ENCODE data around the gene ARSH. TPM values are rescaled to one million over a fixed set of nuclear protein-coding genes. Genes with fewer than 3 reads are reported as not detected.

The ARSH gene
- polyA plus RNA-seq, 1 donor from 2014 or later, result not detected

DNA sequence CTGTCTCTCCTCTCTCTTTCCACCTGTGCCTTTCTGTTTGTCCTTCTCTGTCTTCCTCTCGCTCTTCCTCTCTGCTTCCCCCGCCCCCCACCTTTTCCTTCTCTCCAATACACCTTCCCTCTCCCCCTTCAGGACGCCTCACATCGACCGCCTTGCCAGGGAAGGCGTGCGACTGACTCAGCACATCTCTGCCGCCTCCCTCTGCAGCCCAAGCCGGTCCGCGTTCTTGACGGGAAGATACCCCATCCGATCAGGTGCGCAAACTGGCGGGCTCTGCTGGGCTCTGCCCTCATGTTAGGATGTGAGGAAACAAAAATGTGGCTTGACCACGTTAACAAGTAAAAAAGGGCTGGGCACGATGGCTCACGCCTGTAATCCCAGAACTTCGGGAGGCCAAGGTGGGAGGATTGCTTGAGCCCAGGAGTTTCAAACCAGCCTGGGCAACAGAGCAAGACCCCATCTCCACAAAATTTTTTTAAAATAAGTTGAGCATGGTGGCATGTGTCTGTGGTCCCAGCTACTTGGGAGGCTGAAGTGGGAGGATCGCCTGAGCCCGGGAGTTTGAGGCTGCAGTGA, 70.2 kb downstream of the ARSH start:
- Histone ChIP-seq H3K9me3 (ENCODE audit: low read length) (no peaks in the 10 kb centered on the region), H3K9me2 (ENCODE audit: insufficient read depth, low read length) (no peaks in the 10 kb centered on the region), H4K20me1 (ENCODE audit: insufficient read depth) (no peaks in the 10 kb centered on the region), H3K36me3 (ENCODE audit: insufficient read depth, low read length) (no peaks in the 10 kb centered on the region), H2AFZ (ENCODE audit: low read depth, low read length) (no peak overlapping the region), H3K27ac (ENCODE audit: low read length) (no peak overlapping the region), H3K4me2 (ENCODE audit: low read length) (no peak overlapping the region), H3K27me3 (ENCODE audit: insufficient read depth, low read depth, low read length) (no peaks in the 10 kb centered on the region), H3F3A (ENCODE audit: insufficient read depth, low read length, poor library complexity, severe bottlenecking) (no peaks in the 10 kb centered on the region), H3K9ac (ENCODE audit: low read length) (no peak overlapping the region), H3K4me3 (ENCODE audit: low read length) (no peak overlapping the region), H3K79me2 (replicated peaks; ENCODE audit: insufficient read depth, low read length) (no peaks in the 10 kb centered on the region)
- no peak for TF ChIP-seq RAD21 (conservative IDR thresholded peaks at IDR 0.05)

Small RNA genes within 50 kb of the gene (small RNA-seq; reads per million reads assigned to genes)
- 0 reads per million in 3 experiments for gene RN7SL578P

Other genes with a start within 250 kb of the ARSH start
- gene GYG2, start 177.6 kb upstream of the ARSH start, polyA plus RNA-seq, result 4.2 and 6.3 TPM in 2 replicates
- gene ARSD, start 77.2 kb upstream of the ARSH start, polyA plus RNA-seq, result 4.7 and 5.1 TPM in 2 replicates
- gene ARSF, start 34.9 kb downstream of the ARSH start, polyA plus RNA-seq, result not detected in 2 replicates